ENCODE measurements around the gene F10. TPM values are rescaled to one million over a fixed set of nuclear protein-coding genes. Genes with fewer than 3 reads are reported as not detected.

The F10 gene
- total and polyA plus RNA-seq, 10 donors: 1.6 to 6.4 (median 2.9) TPM

GRCh38 chr13:113145911-113146598, 23.5 kb downstream of the F10 start:
- Histone ChIP-seq H3K9me3 (no peaks in the 10 kb centered on the region), H3K4me3 (no peak overlapping the region), H3K4me1 (no peaks in the 10 kb centered on the region), H3K27me3 (replicated peaks in 1 of 7) (peaks cover 0 to 27% (median 0%) of the 10 kb centered on the region in 7 donors), H3K27ac (no peak overlapping the region), H3K36me3 (no peaks in the 10 kb centered on the region)
- intact Hi-C loops (cut with DNase I; ENCODE audit: low total_unique reads): no loop called here
- TF ChIP-seq CTCF (IDR thresholded peaks at IDR 0.05 in 8 of 11, conservative IDR thresholded peaks at IDR 0.05 in 3 of 11) (no peak), POLR2AphosphoS5 (IDR thresholded peaks at IDR 0.05) (no peak), POLR2A (IDR thresholded peaks at IDR 0.05) (no peak)
- WGBS, 5 donors: 82 to 93% (median 84%) methylated on average over 11 to 15 of the region's 15 CpGs
- no peak for DNase-seq

- no peak overlapping the region for H3K27ac ChIP-seq
- no peaks in the 10 kb centered on the region for H3K36me3 ChIP-seq
- WGBS, 5 donors: 83 to 90% (median 84%) methylated on average over 7 to 9 of the region's 9 CpGs
- peaks cover 0 to 2% (median under 1%) of the 10 kb centered on the region in 6 donors for H3K4me1 ChIP-seq
- no peak for TF ChIP-seq POLR2A (IDR thresholded peaks at IDR 0.05)
- TF ChIP-seq CTCF (IDR thresholded peaks at IDR 0.05 in 8 of 11, conservative IDR thresholded peaks at IDR 0.05 in 3 of 11): no peak
- no peak for TF ChIP-seq POLR2AphosphoS5 (IDR thresholded peaks at IDR 0.05)
- peaks cover 0 to 34% (median 0%) of the 10 kb centered on the region in 7 donors for H3K27me3 ChIP-seq (replicated peaks in 1 of 7)
- H3K4me3 ChIP-seq: no peak overlapping the region
- no peak for DNase-seq
- intact Hi-C loops (cut with DNase I; ENCODE audit: low total_unique reads): no loop called here
- no peaks in the 10 kb centered on the region for H3K9me3 ChIP-seq
These were observed 24.2 kb downstream of the F10 start for GRCh38 chr13:113146750-113147149.

- 78 to 90% (median 87%) methylated on average over 8 of the region's 8 CpGs for WGBS, 5 donors
These were observed 24.6 kb downstream of the F10 start for GRCh38 chr13:113147206-113147605.

More at GRCh38 chr13:113147206-113147605, 24.6 kb downstream of the F10 start:
- Histone ChIP-seq H3K4me1 (peaks cover 0 to 7% (median 5%) of the 10 kb centered on the region in 6 donors), H3K27ac (no peak overlapping the region), H3K27me3 (replicated peaks in 1 of 7) (peaks cover 0 to 39% (median 0%) of the 10 kb centered on the region in 7 donors), H3K36me3 (no peaks in the 10 kb centered on the region), H3K4me3 (no peak overlapping the region), H3K9me3 (no peaks in the 10 kb centered on the region)
- TF ChIP-seq POLR2A (IDR thresholded peaks at IDR 0.05): no peak
- no peak for TF ChIP-seq CTCF (IDR thresholded peaks at IDR 0.05 in 8 of 11, conservative IDR thresholded peaks at IDR 0.05 in 3 of 11)
- no peak for TF ChIP-seq POLR2AphosphoS5 (IDR thresholded peaks at IDR 0.05)
- DNase-seq: no peak
- intact Hi-C loops (cut with DNase I; ENCODE audit: low total_unique reads): no loop called here
